Measurements from ENCODE around the gene MTHFD1L. TPM values are rescaled to one million over a fixed set of nuclear protein-coding genes. Genes with fewer than 3 reads are reported as not detected.
A peak's percentile ranks its signal among the peaks of the same experiment; 100 is the strongest.

Gene MTHFD1L
- total RNA-seq, 1 donor from 2014 or later = 28.1 TPM

- no peak for DNase-seq (ENCODE audit: extremely low spot score, unreplicated experiment)
- H3K4me1 Mint-ChIP-seq (ENCODE audit: unreplicated experiment) = peaks cover 56% of the 10 kb centered on the region
- peaks cover 9% of the 10 kb centered on the region for H3K36me3 Mint-ChIP-seq
- H3K4me3 Mint-ChIP-seq = no peak overlapping the region
- H3K9me3 Mint-ChIP-seq = no peaks in the 10 kb centered on the region
- no peak overlapping the region for H3K27ac Mint-ChIP-seq
- H3K27me3 Mint-ChIP-seq = no peaks in the 10 kb centered on the region
- no peak for TF ChIP-seq CTCF (conservative IDR thresholded peaks at IDR 0.05)
Observed at GRCh38 chr6:151056230-151056907, 190.9 kb downstream of the MTHFD1L start.

- Mint-ChIP-seq H3K27me3 (no peaks in the 10 kb centered on the region), H3K4me3 (no peak overlapping the region), H3K9me3 (no peaks in the 10 kb centered on the region), H3K27ac (no peak overlapping the region), H3K4me1 (ENCODE audit: unreplicated experiment) (peaks cover 54% of the 10 kb centered on the region), H3K36me3 (peaks cover 2% of the 10 kb centered on the region)
- TF ChIP-seq CTCF (conservative IDR thresholded peaks at IDR 0.05) = no peak
- no peak for DNase-seq (ENCODE audit: extremely low spot score, unreplicated experiment)
Observed at GRCh38 chr6:151057061-151057460, 191.6 kb downstream of the MTHFD1L start.

GRCh38 chr6:151058021-151058733 lies 192.7 kb downstream of the MTHFD1L start:
- H3K9me3 Mint-ChIP-seq = peaks cover 2% of the 10 kb centered on the region
- TF ChIP-seq CTCF (conservative IDR thresholded peaks at IDR 0.05) = no peak
- H3K27me3 Mint-ChIP-seq = no peaks in the 10 kb centered on the region
- peak overlapping the region; percentile 53 for H3K4me3 Mint-ChIP-seq
- H3K36me3 Mint-ChIP-seq = no peaks in the 10 kb centered on the region
- H3K27ac Mint-ChIP-seq = peak overlapping the region; percentile 79
- H3K4me1 Mint-ChIP-seq (ENCODE audit: unreplicated experiment) = peaks cover 47% of the 10 kb centered on the region
- DNase-seq (ENCODE audit: extremely low spot score, unreplicated experiment) = no peak

- Mint-ChIP-seq H3K27me3 (no peaks in the 10 kb centered on the region), H3K4me1 (ENCODE audit: unreplicated experiment) (peaks cover 45% of the 10 kb centered on the region), H3K4me3 (peak overlapping the region; percentile 24), H3K27ac (peak overlapping the region; percentile 52), H3K9me3 (peaks cover 5% of the 10 kb centered on the region), H3K36me3 (peaks cover 4% of the 10 kb centered on the region)
- DNase-seq (ENCODE audit: extremely low spot score, unreplicated experiment) = no peak
- no peak for TF ChIP-seq CTCF (conservative IDR thresholded peaks at IDR 0.05)
Observed at GRCh38 chr6:151059612-151060095, 194.2 kb downstream of the MTHFD1L start.

- Mint-ChIP-seq H3K36me3 (peaks cover 4% of the 10 kb centered on the region), H3K27ac (peak overlapping the region; percentile 77), H3K4me1 (ENCODE audit: unreplicated experiment) (peaks cover 45% of the 10 kb centered on the region), H3K9me3 (peaks cover 5% of the 10 kb centered on the region), H3K27me3 (no peaks in the 10 kb centered on the region), H3K4me3 (peak overlapping the region; percentile 8)
- TF ChIP-seq CTCF (conservative IDR thresholded peaks at IDR 0.05) = no peak
- no peak for DNase-seq (ENCODE audit: extremely low spot score, unreplicated experiment)
Observed at GRCh38 chr6:151060096-151060765, 194.7 kb downstream of the MTHFD1L start.

Measured in type B pancreatic cell (in vitro differentiated cells).